ENCODE results near the gene PRKACA. TPM values are rescaled to one million over a fixed set of nuclear protein-coding genes. Genes with fewer than 3 reads are reported as not detected.

Gene PRKACA
- total RNA-seq, 1 donor from 2014 or later: 37.9 TPM

- DNase-seq (ENCODE audit: low read depth, low spot score): no peak
Observed at GRCh38 chr19:14116918-14117578, 514 bp downstream of the PRKACA start.

DNA sequence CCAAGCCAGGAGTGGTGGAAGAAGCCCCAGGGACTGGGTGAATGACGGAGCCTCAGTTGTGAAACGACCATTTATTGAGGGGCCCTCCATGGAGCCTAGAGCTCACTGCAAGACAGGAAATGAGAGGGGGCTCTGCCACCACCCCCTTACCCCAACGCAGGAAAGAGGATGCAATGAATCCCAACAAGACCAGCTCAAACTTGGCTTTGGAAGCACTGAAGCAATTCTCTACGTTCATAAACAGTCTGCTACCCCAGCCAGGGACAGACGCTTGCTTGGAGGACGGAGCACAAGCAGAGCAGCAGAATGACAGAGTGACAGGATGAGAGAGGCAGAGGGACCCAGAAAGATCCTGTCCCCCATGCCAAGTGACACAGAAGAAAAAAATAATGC lies 1.0 kb downstream of the PRKACA start:
- no peak for DNase-seq (ENCODE audit: low read depth, low spot score)

DNA sequence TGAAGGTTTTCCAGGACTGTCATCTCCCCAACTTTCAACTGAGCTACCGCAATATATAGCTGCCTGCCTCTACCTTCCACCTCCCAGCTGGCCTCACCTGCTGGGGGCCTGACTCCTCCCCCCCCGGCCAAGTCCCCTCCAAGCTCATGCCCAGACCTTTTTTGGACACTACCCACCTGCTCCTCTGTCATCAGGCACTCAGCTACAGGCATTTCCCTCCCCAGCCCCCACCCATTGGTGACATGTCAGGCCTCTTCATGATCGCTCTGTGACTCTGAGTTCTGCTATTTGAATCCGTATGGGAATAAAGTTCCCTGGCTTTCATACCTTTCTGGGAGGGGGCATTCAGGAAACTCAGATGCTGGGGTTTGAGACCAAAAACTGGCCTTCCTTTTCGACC lies 1.8 kb downstream of the PRKACA start:
- no peak for DNase-seq (ENCODE audit: low read depth, low spot score)

DNA sequence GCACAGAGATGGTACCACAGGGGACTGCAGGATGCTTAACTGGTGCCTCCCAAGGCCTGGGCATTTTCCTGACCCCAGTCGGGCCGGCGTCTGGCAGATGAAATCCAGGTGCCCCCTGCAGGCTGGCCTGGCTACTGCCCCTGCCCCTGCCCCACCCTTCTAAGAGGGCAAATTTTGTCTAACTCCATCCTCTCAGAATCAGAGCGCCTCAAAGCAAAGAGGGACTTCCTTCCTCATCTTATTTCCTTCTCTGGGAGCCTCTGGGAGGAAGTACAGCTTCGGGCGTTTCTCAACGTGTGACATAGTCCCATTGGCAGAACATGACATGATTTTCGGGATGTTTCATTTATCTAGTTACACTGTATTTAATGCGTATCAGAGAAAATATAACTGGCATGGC lies 2.7 kb downstream of the PRKACA start:
- no peak for DNase-seq (ENCODE audit: low read depth, low spot score)

- no peak for DNase-seq (ENCODE audit: low read depth, low spot score)
Observed at GRCh38 chr19:14114439-14114838, 3.1 kb downstream of the PRKACA start.

DNA sequence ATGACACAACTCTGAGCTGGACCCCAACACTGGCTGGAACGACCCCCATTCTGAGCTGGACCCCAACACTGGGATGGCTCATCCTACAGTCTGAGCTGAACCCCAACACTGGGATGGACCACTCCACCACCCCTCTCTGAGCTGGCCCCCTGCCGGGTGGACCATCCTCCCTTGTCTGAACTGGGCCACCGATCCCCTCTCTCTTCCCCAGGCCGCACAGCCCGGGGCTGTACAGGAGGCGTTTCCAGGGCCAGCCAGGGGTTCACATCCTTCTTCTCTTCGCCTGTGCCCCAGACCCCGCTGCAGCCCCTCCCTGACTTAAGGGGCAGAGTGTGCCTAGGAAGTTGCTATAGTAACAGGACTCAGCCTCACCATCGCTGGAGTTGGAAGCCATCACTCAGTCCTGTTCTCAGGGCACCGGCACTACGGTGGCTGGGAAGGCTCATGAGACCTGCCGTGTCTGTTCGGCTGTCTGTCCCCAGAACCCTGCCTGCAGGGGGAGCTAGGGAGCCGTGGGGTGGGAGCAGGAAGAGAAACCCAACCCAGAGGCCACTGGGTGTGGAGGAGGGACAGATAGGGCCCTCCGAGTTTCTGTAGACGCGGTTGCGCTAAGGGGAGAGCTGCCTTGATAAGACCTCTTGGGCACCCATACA lies 3.7 kb downstream of the PRKACA start:
- no peak for DNase-seq (ENCODE audit: low read depth, low spot score)

DNA sequence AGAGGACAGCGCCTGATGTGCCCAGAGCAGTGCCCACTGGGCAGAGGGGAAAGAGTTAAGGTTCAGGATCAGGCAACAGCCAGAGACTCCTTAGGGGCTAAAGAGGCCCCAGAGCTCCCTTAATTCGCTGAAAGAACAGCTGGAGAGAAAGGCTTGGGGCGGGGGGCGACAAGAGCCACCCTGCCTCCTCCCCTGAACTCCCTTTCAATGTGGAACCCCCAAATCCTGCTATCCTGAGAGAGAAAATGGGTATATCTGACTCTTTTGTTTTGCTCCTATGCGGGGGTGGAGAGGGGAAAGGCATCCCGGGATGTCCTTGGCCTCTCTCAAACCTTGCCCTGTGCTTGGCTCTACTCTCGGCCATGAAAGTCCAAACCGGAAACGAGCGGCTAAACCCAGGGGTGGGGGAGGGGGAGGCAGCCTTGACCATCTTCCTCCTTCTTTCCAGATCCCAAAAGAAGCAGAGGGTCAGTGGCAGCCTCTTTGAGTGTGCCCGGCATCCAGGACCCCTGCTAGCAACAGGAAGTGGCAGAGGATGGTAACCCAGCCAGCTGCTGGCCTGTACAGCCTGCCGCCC lies 4.7 kb downstream of the PRKACA start:
- no peak for DNase-seq (ENCODE audit: low read depth, low spot score)

DNA sequence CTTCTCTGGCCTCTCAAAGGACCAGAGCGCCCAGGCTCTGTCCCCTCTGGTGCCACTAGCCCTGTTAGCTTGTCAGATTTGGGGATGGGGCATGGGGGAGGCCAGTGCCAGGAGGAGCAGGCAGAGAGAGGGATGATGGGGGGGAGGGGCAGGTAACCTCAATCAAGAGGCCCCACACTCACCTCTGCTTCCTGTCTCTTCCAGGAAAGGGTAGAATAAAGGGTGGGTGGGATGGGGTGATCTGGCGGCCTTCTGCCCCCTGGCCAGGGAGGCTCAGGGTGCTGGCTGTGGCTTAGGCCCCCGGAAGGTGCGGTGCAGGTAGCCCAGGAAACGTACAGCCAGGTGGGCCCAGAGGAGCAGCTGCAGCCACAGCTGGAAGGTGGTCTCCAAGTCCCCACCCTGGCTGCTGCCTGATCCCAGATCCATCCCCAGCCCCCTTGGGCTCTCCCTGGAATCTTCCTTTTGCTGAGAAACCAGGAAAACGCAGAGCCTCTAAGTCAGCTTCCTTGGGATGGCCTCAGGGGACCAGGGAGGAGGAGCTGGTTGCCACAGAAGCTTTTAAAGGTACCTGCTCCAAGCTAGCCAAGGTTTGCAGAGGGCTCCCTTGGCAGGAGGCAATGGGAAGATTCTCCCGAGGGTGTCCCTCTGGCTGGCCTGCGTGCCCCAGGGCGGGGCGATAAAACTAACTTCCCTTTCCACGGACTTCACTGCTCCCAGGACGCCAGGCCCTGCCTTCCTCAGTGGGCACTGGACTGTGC lies 5.3 kb downstream of the PRKACA start:
- DNase-seq (ENCODE audit: low read depth, low spot score): no peak

DNA sequence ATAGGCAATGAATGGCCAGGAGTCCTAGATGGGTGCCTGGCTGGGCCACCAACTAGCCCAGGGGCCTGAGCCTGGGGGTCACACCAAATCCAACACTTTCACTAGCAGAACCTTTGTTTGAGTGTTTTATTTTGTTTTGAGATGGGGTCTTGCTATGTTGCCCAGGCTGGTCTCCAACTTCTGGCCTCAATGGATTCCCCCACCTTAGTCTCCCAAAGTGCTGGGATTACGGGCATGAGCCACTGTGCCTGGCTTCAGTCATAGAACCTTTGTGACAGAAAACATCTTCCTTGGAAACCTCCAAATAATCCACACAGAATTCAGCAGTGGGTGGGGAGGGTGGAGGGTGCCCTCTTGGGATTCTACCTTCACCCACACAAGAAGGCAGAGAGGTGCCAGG lies 6.1 kb downstream of the PRKACA start:
- DNase-seq (ENCODE audit: low read depth, low spot score): no peak

DNA sequence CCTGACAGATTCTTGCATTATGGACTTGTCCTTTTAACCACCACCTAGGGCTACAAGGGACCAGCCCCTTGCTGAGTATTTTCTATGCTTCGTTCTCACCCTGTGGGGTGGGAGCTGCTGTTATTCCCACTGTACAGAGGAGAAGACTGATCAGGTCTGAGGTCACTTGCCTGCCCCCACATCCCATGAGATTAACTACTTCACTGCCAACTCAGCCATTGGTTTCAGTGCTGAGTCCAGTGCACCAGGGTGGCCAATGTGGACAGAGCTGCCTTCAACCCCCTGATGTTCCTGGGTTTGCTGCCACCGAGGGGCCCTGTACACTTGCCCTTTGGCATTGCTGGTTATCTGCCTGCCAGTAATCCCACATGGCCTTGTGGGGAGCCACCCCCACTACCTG lies 6.9 kb downstream of the PRKACA start:
- no peak for DNase-seq (ENCODE audit: low read depth, low spot score)

GRCh38 chr19:14107581-14108461 lies 9.7 kb downstream of the PRKACA start:
- DNase-seq (ENCODE audit: low read depth, low spot score): peak; percentile 66

DNA sequence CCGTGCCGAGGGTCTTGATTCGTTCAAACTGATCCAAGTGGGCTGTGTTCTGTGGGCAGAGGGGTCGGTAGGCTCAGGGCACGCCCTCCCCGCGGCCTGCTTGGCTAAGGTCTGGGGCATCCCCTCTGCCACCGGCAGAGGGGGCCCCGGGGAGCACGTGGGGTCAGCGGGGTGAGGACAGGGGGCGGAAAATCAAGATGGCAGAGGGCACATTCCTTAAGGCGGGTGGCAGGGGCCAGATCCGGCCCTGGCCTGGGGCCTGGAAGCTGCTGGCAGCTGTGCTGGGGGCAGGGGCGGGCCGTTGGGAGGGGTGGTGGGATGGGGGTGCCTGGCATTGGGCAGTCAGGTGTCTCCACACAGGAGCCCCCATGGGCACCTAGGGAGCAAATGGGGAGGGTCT lies 10.7 kb downstream of the PRKACA start:
- DNase-seq (ENCODE audit: low read depth, low spot score): no peak

DNA sequence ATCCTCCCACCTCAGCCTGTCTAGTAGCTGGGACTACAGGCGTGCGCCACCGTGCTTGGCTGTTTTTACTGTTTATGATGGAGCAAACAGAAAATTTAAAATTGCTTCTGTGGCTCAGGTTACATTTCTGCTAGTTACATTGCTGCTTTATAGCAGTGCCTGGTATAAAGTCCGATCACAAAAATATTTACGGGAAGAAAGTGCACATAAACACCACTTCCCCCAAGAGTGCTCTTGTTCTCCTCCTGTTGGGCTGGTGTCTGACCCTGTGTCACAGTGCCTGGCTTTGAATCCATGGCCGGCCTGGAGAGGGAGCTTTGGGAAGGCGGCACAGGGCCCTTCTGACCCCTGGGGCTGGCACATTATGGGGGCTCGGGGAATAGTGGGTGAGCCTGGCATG lies 11.9 kb downstream of the PRKACA start:
- DNase-seq (ENCODE audit: low read depth, low spot score): no peak

DNA sequence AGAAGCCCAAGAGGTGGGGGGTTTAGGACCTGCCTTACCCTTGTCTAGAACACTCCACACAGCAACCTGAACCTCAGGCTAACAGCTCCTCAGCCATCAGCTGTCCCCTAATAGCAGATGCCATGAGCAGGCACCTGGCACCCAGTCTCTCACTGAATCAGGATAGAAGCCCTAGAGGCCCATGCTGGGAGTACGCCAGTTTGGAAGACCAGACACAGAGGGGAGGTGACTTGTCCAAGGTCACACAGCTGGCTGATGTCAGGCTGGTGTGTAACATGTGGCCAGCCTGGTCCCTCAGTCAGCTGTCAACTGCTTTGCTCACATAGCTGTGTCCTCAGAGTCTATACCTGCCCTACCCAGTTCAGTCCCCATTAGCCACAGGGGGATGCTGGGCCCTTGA lies 14.3 kb downstream of the PRKACA start:
- DNase-seq (ENCODE audit: low read depth, low spot score): no peak

DNA sequence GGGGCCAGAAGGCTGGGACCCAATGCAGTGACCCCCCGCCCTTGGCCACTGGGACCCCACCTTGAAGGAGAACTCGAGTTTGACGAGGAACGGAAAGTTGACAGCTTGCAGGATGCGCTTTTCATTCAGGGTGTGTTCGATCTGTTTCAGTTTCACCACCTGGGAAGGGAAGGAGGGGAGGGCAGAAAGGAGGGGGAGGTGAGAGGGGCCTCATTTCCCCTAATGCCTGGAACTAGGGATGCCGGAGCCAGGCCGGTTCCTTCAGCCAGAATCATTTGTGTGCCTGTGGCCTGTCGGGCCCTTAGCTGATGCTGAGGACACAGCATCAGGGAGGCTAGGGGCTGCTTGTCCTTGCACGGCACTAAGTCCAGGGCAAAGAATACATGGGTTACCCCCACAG lies 14.8 kb downstream of the PRKACA start:
- DNase-seq (ENCODE audit: low read depth, low spot score): no peak

GRCh38 chr19:14102102-14102696 lies 15.4 kb downstream of the PRKACA start:
- no peak for DNase-seq (ENCODE audit: low read depth, low spot score)

DNA sequence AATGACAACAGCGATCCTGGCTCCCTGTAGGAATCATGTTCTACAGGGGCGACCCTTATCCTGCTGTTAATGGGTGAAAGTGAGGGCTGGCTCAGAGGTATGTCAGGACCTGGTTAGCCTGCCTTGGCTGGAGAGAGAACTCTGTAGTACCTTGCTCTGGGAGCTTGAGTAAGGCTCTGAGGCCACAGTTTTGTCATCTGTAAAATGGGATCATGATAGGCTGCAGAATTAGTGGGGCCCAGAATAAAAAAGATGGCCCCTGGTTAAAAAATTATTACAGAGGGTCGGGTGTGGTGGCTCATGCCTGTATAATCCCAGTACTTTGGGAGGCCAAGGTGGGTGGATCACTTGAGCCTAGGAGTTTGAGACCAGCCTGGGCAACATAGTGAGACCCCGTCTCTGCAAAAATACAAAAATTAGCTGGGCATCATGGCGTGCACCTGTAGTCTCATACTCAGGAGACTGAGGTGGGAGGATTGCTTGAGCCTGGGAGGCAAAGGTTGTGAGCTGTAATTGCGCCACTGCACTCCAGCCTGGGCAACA lies 16.5 kb downstream of the PRKACA start:
- DNase-seq (ENCODE audit: low read depth, low spot score): no peak

- DNase-seq (ENCODE audit: low read depth, low spot score): no peak
Observed at GRCh38 chr19:14097532-14098151, 19.9 kb downstream of the PRKACA start.

- no peak for DNase-seq (ENCODE audit: low read depth, low spot score)
Observed at GRCh38 chr19:14096272-14096992, 21.1 kb downstream of the PRKACA start.

GRCh38 chr19:14094854-14095253 lies 22.7 kb downstream of the PRKACA start:
- DNase-seq (ENCODE audit: low read depth, low spot score): no peak
